ENCODE data around the gene RNF112. TPM values are rescaled to one million over a fixed set of nuclear protein-coding genes. Genes with fewer than 3 reads are reported as not detected.

The RNF112 gene
- polyA plus RNA-seq, 3 donors, result 0.57 TPM; not detected in 2

DNA sequence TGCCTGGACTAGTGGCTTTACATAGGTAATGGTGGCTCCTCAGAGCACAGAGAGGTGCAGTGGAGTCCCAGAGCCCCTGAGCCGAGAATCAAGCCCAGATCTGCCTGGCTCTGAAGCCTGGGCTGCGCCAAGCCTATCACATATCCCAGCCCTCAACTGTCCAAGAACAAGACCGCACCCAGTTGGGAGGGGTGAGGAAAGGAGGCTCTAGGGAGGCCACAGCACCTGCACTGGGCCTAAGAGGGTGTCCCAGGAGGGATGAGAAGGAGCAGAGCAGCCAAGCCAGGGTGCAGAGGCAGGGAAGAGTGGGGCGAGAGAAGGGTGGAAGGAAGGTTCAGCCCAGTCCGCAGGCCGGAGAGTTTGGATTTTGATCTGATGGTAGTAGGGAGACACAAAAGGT lies 941 bp upstream of the RNF112 start:
- H3K9me3 ChIP-seq (replicated peaks in 1 of 2; ENCODE audit: control insufficient read depth in 1 of 2, insufficient read depth in 1 of 2, low read length in 2 of 2), result no peaks in the 10 kb centered on the region

DNA sequence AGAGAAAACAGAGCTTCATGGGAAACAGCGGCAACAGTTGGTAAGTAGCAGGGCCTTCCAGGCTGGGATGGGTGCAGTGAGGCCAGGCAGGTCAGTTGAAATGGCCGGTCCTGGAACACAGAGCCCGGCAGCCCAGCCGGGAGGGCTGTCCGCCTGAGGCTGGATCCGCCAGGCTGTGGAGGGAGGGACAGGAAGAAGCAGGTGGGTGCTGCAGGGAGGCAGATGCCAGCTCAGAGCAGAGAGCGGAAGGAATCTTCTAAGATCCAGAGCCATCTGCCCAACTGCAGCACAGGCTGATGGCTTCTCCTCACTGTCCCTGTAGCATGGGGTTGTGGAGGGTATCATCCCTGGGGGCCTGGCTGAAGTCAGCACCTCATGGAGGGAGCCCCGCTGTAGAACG lies 599 bp downstream of the RNF112 start:
- TF ChIP-seq, protein P1, sequence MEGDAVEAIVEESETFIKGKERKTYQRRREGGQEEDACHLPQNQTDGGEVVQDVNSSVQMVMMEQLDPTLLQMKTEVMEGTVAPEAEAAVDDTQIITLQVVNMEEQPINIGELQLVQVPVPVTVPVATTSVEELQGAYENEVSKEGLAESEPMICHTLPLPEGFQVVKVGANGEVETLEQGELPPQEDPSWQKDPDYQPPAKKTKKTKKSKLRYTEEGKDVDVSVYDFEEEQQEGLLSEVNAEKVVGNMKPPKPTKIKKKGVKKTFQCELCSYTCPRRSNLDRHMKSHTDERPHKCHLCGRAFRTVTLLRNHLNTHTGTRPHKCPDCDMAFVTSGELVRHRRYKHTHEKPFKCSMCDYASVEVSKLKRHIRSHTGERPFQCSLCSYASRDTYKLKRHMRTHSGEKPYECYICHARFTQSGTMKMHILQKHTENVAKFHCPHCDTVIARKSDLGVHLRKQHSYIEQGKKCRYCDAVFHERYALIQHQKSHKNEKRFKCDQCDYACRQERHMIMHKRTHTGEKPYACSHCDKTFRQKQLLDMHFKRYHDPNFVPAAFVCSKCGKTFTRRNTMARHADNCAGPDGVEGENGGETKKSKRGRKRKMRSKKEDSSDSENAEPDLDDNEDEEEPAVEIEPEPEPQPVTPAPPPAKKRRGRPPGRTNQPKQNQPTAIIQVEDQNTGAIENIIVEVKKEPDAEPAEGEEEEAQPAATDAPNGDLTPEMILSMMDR (IDR thresholded peaks at IDR 0.05), result no peak
- H2AFZ ChIP-seq (ENCODE audit: insufficient read depth, low read depth, low read length, poor library complexity, severe bottlenecking), result no peak overlapping the region
- no peaks in the 10 kb centered on the region for H3K4me1 ChIP-seq (ENCODE audit: control insufficient read depth in 1 of 2, insufficient read depth in 2 of 2, low read length in 2 of 2)
- H3K9me3 ChIP-seq (replicated peaks in 1 of 2; ENCODE audit: control insufficient read depth in 1 of 2, insufficient read depth in 1 of 2, low read length in 2 of 2), result no peaks in the 10 kb centered on the region
- intact Hi-C loops (cut with micrococcal nuclease), result loop anchor here in 1 of 2 donors (10.0 kb wide), 1 partner anchor 47 kb away; the partner anchor contains the start of gene B9D1
- no peak overlapping the region for H3K9ac ChIP-seq (ENCODE audit: insufficient read depth, low read length, poor library complexity, severe bottlenecking)
- no peak overlapping the region for H3K4me2 ChIP-seq (replicated peaks; ENCODE audit: extremely low read depth, low read length, poor library complexity, severe bottlenecking)
- Mint-ChIP-seq H3K4me1 (no peaks in the 10 kb centered on the region), H3K4me3 (no peak overlapping the region), H3K27me3 (ENCODE audit: low read depth in 3 of 3) (peaks cover 10 to 21% (median 13%) of the 10 kb centered on the region in 3 donors), H3K36me3 (no peaks in the 10 kb centered on the region), H3K9me3 (no peaks in the 10 kb centered on the region), H3K27ac (peak overlapping the region in 1 of 7 donors; percentile 67)
- H3K36me3 ChIP-seq (replicated peaks in 1 of 2; ENCODE audit: control insufficient read depth in 1 of 2, insufficient read depth in 2 of 2, low read length in 2 of 2), result no peaks in the 10 kb centered on the region
- H3K27ac ChIP-seq (ENCODE audit: low read depth in 1 of 2, low read length in 2 of 2), result no peak overlapping the region
- DNase-seq, result no peak
- H4K20me1 ChIP-seq (ENCODE audit: insufficient read depth, low read length), result no peaks in the 10 kb centered on the region
- H3K79me2 ChIP-seq (ENCODE audit: insufficient read depth, low read length), result no peaks in the 10 kb centered on the region
- peaks cover 0 to 9% of the 10 kb centered on the region in 2 donors for H3K27me3 ChIP-seq (ENCODE audit: control insufficient read depth in 2 of 2, insufficient read depth in 2 of 2, low read length in 2 of 2)
- H3K4me3 ChIP-seq (replicated peaks in 1 of 3; ENCODE audit: low read depth in 2 of 3, low read length in 3 of 3), result no peak overlapping the region
- WGBS (ENCODE audit: insufficient coverage), result 84% methylated on average over 7 of the region's 9 CpGs

More for the DNA sequence above, 941 bp upstream of the RNF112 start:
- H3K4me1 ChIP-seq (ENCODE audit: control insufficient read depth in 1 of 2, insufficient read depth in 2 of 2, low read length in 2 of 2), result no peaks in the 10 kb centered on the region
- no peaks in the 10 kb centered on the region for H3K36me3 Mint-ChIP-seq
- H4K20me1 ChIP-seq (ENCODE audit: insufficient read depth, low read length), result no peaks in the 10 kb centered on the region
- peaks cover 10 to 19% (median 13%) of the 10 kb centered on the region in 3 donors for H3K27me3 Mint-ChIP-seq (ENCODE audit: low read depth in 3 of 3)
- no peaks in the 10 kb centered on the region for H3K36me3 ChIP-seq (replicated peaks in 1 of 2; ENCODE audit: control insufficient read depth in 1 of 2, insufficient read depth in 2 of 2, low read length in 2 of 2)
- no peaks in the 10 kb centered on the region for H3K79me2 ChIP-seq (ENCODE audit: insufficient read depth, low read length)
- TF ChIP-seq, protein P1 (IDR thresholded peaks at IDR 0.05), result no peak
- no peaks in the 10 kb centered on the region for H3K9me3 Mint-ChIP-seq
- no peak overlapping the region for H3K27ac ChIP-seq (ENCODE audit: low read depth in 1 of 2, low read length in 2 of 2)
- no peak overlapping the region for H3K4me2 ChIP-seq (replicated peaks; ENCODE audit: extremely low read depth, low read length, poor library complexity, severe bottlenecking)
- H3K4me1 Mint-ChIP-seq, result no peaks in the 10 kb centered on the region
- no peak for DNase-seq
- intact Hi-C loops (cut with micrococcal nuclease), result loop anchor here in 1 of 2 donors (10.0 kb wide), 1 partner anchor 45 kb away; the partner anchor contains the start of gene B9D1
- peak overlapping the region in 2 of 7 donors; percentile 17 to 51 for H3K27ac Mint-ChIP-seq
- no peak overlapping the region for H3K4me3 Mint-ChIP-seq
- H3K9ac ChIP-seq (ENCODE audit: insufficient read depth, low read length, poor library complexity, severe bottlenecking), result no peak overlapping the region
- peaks cover 0 to 9% of the 10 kb centered on the region in 2 donors for H3K27me3 ChIP-seq (ENCODE audit: control insufficient read depth in 2 of 2, insufficient read depth in 2 of 2, low read length in 2 of 2)
- H2AFZ ChIP-seq (ENCODE audit: insufficient read depth, low read depth, low read length, poor library complexity, severe bottlenecking), result no peak overlapping the region
- H3K4me3 ChIP-seq (replicated peaks in 1 of 3; ENCODE audit: low read depth in 2 of 3, low read length in 3 of 3), result no peak overlapping the region
- WGBS (ENCODE audit: insufficient coverage), result 98% methylated on average over 4 of the region's 6 CpGs
